GM19372 (cell line): ENCODE data around the gene TSG101.

Experiments used
- ATAC-seq: cut with Tn5 transposase; IDR thresholded peaks from one replicate; pipeline ENCODE4 v1.9.1; 2021; ENCODE audit warnings: mild to moderate bottlenecking, low read depth, moderate library complexity; ENCODE audit not compliant: unreplicated experiment

The TSG101 gene, protein sequence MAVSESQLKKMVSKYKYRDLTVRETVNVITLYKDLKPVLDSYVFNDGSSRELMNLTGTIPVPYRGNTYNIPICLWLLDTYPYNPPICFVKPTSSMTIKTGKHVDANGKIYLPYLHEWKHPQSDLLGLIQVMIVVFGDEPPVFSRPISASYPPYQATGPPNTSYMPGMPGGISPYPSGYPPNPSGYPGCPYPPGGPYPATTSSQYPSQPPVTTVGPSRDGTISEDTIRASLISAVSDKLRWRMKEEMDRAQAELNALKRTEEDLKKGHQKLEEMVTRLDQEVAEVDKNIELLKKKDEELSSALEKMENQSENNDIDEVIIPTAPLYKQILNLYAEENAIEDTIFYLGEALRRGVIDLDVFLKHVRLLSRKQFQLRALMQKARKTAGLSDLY

GRCh38 chr11:18526521-18527296 is at the start of gene TSG101:
Gene TSG101 (minus strand): TSS chr11:18526942. CDS start chr11:18526816, 126 bp downstream.
- peak; percentile 94 for ATAC-seq

DNA sequence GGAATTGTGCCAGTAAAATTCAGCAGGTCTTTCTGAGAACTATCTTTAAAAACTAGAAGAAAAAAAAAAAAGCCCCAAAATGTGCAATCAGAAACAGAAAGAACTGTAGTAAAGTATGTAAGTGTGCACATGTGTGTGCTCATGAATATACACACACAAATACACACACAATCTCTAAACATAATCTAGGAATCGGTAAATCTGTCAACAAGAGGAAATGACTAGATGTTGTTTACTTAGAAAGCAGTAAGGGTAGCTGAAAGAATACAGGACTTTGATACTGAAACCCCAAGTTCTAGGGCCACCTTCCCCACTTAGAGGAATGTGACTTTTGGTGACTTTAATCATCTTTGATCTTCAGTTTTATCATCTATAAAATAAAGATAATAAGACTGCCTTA is 48.6 kb upstream of the TSG101 start:
- no peak for ATAC-seq

DNA sequence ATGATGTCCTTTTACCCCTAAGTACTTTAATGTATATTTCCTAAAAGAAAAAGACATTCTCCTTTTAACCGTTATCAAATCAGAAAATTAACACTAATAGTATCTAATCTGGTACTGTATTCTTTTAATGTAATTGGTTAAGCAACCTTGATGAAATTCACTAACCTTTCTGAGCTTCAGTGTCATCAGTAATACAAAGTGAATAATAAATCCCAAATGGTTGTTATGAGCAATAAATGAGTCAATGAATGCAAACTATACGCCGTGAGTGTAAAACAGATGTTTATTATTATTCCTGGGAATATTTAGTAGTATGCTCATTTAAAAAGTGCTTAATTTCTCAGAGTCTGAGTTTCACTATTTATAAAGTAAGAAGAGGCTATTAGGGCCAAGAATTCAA is 40.3 kb upstream of the TSG101 start:
- no peak for ATAC-seq

DNA sequence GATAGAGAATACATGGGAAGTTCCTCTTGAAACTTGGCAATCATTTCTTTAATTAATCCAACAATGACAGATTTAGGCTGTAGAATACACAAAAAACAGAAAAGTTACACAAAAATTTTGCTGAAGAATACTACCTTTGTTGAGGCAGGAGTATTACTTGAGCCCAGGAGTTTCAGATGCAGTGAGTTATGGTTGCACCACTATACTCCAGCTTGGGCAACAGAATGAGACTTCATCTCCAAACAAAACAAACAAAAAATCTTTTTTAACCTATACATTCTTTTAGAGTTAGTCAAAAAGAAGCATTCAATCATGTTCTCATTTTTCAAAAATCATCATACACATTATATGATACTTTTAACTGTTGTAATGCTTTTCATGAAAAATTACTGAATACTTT is 39.7 kb upstream of the TSG101 start:
- ATAC-seq: no peak

GRCh38 chr11:18564149-18564548 is 37.4 kb upstream of the TSG101 start:
- no peak for ATAC-seq

GRCh38 chr11:18563090-18563730 is 36.5 kb upstream of the TSG101 start:
- no peak for ATAC-seq

DNA sequence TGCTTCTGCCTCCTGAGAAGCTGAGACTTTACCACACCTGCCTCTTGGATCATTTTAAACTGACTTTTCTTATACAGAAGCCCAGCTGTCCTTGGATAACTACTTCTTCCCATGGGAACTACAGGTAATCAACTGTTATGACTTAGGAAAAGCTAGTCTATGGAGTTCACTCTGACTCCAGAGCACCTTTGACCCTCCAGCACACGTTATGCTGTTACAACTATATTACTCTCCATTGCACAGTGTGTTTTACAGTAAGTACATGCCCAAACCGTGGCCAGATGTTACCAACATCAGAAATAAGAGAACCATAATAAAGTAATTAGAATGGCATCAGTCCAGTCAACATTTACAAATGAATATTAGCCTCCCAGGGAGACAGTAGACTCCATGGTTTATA is 21.3 kb upstream of the TSG101 start:
- ATAC-seq: no peak

DNA sequence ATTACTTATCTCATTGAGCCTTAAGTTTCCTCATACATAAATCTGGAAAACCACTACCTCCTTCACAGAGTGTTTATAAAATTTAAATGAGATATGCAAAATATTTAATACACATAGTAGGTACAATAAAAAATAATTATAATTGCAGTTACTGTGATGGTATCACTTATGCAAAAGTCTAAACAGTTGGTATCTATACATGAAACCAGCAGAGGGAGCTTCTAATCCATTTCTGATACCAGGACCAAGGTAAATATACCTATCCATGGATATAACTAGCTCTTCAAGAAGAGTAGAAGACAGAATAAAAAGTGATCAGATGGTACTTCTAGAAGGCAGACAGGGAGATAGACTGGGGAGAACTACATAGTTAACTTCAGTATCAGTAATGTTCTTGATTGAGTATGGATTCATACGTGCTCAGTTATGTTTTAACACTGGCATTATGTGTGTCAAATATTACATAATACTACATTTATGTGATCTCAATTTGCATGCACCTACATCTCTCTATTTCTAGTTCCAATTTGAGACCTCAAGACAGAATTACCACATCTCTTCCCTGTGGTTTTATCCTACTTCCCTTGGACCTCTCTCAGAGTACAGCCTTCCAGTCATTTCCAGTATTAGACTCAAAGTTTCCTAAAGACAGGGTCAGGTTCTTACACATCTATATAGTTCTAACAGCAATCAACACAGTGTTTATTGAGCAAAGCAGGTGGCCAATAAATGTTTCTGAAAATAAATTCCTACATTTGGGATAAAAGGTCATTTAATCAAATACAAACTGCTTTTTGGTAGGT is 13.7 kb upstream of the TSG101 start:
- no peak for ATAC-seq

- no peak for ATAC-seq
Observed at GRCh38 chr11:18536209-18536608, 9.5 kb upstream of the TSG101 start.

DNA sequence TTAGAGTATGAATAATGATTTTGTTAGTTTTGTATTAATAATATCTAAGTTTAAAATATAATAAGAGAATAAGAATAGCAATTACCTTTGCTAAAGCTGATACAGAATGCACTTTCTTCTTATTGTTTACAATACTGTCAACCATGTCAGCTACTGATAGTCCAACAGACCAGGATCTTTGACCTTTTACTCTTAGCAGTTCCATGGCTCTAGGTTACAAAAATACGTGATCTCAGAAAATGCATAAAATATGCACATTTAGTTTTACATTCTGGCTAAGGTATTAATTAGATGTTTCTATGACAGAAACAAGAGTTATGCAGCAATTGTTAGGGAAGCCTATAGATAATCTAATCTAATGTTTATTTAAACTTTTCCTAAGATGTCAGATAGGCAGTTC is 7.5 kb upstream of the TSG101 start:
- ATAC-seq: no peak

GRCh38 chr11:18533365-18533764 is 6.6 kb upstream of the TSG101 start:
- no peak for ATAC-seq

DNA sequence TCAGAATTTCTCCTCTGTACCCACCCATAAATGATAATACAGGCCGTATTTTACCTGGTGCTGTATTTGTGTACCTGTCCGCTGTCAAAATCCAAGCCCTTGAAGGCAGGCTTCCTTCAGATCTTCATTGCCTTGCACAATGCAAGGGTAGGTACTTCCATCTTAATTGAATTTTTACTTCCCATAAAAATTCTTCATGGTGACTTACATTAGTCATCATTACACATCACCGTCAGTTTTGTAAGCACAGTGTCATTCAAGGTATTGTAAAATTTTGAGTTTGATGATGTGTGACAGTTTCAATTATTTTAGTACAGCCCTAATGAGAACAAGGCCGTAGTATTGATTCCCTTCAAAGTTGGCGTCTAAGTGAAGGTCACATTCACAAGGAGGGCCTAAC is 770 bp upstream of the TSG101 start:
- ATAC-seq: no peak

DNA sequence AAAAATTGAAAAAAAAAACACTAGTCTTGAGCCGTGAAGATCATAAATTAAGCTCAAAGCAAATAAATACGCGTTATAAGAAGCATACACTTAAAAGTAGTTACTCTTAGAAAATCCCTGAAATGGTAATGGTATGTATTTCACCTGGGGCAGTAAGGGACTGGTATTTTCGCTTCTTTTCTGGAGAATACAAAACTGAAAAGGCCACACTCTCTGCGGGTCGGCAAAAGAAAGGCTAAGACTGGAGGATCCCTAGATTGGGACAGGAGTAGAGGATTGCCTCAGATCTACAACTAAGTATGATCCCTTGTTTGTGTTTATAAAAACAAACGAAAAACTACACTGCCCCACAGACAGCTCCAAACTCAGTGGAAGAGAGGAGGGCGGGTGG is 617 bp downstream of the TSG101 start:
- no peak for ATAC-seq

DNA sequence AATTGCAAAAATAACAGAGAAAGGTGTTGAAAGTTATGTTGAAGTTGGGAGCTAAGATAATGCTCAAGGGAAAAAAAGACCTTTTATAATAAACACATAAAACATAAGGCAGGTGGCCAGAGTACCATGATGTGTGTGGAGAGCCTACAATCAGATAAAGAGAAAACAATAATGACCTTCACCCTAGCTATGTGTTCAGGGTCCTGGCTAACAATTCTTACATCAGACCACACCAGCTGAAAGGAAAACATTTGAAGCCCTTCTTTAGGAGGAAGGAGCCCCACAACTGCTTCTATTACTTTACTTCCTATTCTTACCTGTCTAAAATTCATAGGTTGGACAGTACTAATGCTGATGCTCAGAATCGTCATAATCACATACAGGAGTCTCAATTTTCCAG is 2.5 kb downstream of the TSG101 start:
- ATAC-seq: no peak

GRCh38 chr11:18523084-18523483 is 3.7 kb downstream of the TSG101 start:
- ATAC-seq: no peak

DNA sequence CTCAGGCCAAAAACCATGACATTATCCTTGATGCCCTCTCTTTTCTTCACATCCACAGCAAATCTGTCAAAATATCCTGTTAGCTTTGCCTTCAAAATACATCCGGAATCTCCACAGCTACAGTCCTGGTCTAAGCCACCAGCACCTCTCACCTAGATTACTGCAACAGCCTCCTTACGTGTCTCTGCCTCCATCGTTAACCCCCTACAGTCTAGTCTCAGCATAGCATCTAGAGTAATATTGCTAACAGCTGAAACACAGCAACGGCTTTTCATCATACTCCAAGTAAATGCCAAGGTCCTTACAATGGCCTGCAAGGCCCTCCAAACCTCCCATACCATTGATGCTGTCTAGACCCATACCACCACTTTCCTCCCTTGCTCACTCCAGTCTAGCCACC is 4.4 kb downstream of the TSG101 start:
- no peak for ATAC-seq

DNA sequence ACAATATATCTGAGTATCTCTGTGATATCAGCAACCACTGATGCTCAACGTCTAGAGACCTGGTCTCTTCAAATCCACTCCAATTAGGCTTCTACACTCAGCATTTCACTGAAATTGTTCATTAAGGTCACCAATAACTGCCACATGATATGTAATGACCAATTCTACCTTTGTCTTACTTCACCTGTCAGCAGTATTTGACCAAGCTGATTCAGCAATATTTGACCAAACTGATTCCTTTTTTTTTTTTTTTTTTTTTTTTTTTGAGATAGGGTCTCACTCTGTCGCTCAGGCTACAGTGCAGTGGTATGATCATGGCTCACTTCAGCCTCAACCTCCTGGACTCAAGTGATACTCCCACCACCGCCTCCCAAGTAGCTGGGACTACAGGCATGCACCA is 5.6 kb downstream of the TSG101 start:
- ATAC-seq: no peak

DNA sequence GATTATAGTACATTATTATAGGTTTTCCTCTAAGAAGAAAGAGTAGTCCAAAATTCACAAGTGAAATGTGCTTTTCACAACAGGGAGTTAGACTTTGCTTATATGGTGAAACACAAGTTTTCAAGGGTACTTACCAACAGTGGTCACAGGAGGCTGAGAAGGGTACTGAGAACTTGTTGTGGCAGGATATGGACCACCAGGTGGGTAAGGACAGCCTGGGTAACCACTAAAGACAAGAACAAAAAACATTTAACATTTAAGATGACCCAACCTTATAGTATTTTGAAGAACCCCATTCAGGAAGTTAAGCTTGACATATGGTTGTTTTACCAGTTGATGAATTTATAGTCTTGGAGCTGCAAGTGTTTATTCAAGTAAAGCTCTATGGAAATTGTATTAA is 24.4 kb downstream of the TSG101 start:
- ATAC-seq: no peak

DNA sequence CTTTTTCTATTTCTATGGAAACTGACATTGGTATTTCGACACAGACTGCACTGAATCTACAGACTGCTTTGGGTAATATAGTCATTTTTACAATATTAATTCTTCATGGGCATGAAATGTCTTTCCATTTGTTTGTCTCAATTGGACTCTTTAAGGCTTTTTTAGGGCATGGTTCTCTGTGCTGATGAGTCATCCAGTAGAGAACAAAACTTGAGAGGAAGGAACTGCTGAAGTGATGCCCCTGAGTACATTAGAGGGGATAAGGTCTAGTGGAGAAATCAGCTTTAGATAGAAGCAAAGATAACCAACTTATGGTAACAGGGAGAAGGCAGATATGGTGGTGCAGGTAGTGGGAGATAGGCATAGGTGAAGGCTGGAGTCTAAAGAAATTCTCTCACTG is 25.1 kb downstream of the TSG101 start:
- ATAC-seq: no peak

- no peak for ATAC-seq
Observed at GRCh38 chr11:18498039-18498438, 28.7 kb downstream of the TSG101 start.

DNA sequence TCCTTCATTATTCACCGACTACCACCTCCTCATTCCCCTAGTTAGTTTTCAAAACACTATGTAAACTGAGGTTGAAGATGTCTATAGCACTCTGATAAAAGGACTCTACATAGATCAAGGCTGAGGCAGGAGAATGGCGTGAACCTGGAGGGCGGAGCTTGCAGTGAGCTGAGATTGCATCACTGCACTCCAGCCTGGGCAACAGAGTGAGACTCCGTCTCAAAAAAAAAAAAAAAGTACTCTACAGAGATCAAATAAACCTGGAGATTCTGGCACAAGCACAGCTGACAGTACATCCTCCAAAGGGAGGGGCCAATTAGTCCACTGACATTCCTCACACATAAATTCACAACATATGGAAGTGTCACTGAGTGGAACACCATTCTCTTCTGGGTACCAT is 31.0 kb downstream of the TSG101 start:
- no peak for ATAC-seq
